ENCODE results near the gene AKIRIN2.

Gene AKIRIN2

GRCh38 chr6:87664921-87665485 lies 37.0 kb downstream of the AKIRIN2 start:
- no peaks in the 10 kb centered on the region for H3K9me3 ChIP-seq
- peaks cover 13% of the 10 kb centered on the region for H3K36me3 ChIP-seq
- TF ChIP-seq, protein P1, sequence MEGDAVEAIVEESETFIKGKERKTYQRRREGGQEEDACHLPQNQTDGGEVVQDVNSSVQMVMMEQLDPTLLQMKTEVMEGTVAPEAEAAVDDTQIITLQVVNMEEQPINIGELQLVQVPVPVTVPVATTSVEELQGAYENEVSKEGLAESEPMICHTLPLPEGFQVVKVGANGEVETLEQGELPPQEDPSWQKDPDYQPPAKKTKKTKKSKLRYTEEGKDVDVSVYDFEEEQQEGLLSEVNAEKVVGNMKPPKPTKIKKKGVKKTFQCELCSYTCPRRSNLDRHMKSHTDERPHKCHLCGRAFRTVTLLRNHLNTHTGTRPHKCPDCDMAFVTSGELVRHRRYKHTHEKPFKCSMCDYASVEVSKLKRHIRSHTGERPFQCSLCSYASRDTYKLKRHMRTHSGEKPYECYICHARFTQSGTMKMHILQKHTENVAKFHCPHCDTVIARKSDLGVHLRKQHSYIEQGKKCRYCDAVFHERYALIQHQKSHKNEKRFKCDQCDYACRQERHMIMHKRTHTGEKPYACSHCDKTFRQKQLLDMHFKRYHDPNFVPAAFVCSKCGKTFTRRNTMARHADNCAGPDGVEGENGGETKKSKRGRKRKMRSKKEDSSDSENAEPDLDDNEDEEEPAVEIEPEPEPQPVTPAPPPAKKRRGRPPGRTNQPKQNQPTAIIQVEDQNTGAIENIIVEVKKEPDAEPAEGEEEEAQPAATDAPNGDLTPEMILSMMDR (IDR thresholded peaks at IDR 0.05), result no peak
- H3K4me1 ChIP-seq (ENCODE audit: control insufficient read depth in 1 of 2, insufficient read depth in 1 of 2, low read depth in 1 of 2, low read length in 1 of 2), result peaks cover 0 to 10% of the 10 kb centered on the region in 2 experiments
- H3K27ac ChIP-seq, result no peak overlapping the region
- H3K4me3 ChIP-seq (ENCODE audit: low read depth in 1 of 2, low read length in 1 of 2), result no peak overlapping the region
- no peaks in the 10 kb centered on the region for H3K27me3 ChIP-seq

- TF ChIP-seq, protein P1 (IDR thresholded peaks at IDR 0.05), result no peak
- Histone ChIP-seq H3K4me3 (ENCODE audit: low read depth in 1 of 2, low read length in 1 of 2) (no peak overlapping the region), H3K4me1 (ENCODE audit: control insufficient read depth in 1 of 2, insufficient read depth in 1 of 2, low read depth in 1 of 2, low read length in 1 of 2) (peaks cover 0 to 8% of the 10 kb centered on the region in 2 experiments), H3K36me3 (peaks cover 9% of the 10 kb centered on the region), H3K27ac (no peak overlapping the region), H3K27me3 (no peaks in the 10 kb centered on the region), H3K9me3 (no peaks in the 10 kb centered on the region)
Measured at GRCh38 chr6:87663434-87663833, 38.6 kb downstream of the AKIRIN2 start.

DNA sequence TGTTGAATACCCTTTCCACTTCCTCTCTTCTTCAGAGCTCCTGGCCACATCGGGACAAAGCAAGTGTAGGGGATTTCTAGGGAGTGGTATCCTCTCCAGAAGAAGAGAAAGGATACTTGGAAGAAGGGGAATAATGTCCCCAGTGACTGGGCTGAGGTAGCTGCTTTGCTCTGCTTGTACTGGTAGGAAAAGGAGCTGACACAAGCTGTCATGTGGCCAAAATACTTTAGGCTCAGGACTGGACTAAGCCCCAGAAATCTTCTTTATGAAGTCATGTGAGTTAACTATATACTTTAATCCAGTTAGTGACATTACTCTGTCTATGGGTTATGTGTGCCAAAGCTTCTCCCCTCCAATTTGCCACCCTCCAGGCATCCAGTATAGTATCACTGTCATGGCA lies 40.5 kb downstream of the AKIRIN2 start:
- TF ChIP-seq, protein P1 (IDR thresholded peaks at IDR 0.05), result no peak

DNA sequence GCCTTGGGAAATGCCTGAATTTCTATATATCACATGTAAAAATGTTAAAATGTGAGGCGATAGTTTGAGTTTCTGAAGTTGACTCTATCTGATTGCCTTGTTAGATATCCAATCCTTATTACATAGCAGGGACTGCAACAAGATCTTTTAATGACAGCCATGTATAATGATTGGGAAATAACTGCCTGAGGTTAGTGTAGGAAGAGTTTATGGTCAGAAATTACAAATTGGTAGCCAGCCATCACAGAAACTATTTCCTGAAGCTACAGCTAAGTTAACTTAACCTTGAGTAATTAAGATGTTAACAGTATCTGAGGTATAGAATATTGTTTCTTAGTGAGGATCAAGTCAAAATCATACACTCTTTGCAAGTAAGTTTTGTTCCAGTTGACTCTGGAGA lies 41.0 kb downstream of the AKIRIN2 start:
- H3K27ac ChIP-seq, result no peak overlapping the region

More for the DNA sequence above, 40.5 kb downstream of the AKIRIN2 start:
- H3K27me3 ChIP-seq, result no peaks in the 10 kb centered on the region
- no peak overlapping the region for H3K4me3 ChIP-seq (ENCODE audit: low read depth in 1 of 2, low read length in 1 of 2)
- peaks cover 0 to 8% of the 10 kb centered on the region in 2 experiments for H3K4me1 ChIP-seq (ENCODE audit: control insufficient read depth in 1 of 2, insufficient read depth in 1 of 2, low read depth in 1 of 2, low read length in 1 of 2)
- H3K36me3 ChIP-seq, result peaks cover 5% of the 10 kb centered on the region
- no peak overlapping the region for H3K27ac ChIP-seq
- H3K9me3 ChIP-seq, result no peaks in the 10 kb centered on the region

DNA sequence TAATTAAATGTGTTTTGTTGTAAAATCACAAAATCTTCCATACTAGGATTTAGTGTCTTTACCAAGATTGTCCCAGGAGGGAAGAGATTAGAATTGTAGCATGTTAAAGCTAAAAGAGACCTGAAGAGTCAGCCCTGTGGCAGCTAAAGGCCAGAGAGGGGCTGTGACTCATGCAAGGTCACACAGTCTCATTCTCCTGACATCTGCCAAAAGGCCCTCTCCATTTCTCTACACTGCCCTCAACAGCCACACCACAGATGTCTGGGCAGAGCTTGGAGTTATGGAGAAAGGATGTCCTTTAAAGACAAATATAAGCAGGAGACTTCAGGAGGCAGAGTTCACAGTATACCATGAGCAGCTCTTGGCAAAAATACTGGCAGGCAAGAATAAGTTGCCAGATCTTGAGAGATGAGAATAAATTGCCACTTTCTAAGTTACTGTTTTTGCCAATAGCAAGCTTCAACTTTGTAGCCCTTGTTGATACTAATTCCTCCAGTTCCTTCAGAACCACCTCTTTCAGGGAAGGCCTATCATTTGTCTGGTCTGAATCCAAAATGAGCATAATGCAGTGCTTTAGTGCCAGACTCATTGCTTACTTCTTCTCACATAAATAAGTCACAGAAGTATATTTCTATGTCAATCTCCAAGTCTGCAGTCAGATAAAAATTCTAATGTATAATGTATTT lies 41.7 kb downstream of the AKIRIN2 start:
- TF ChIP-seq, protein P1 (IDR thresholded peaks at IDR 0.05), result no peak

More for the DNA sequence above, 41.0 kb downstream of the AKIRIN2 start:
- H3K27me3 ChIP-seq, result no peaks in the 10 kb centered on the region
- no peak overlapping the region for H3K4me3 ChIP-seq (ENCODE audit: low read depth in 1 of 2, low read length in 1 of 2)
- no peaks in the 10 kb centered on the region for H3K9me3 ChIP-seq
- TF ChIP-seq, protein P1 (IDR thresholded peaks at IDR 0.05), result no peak
- H3K4me1 ChIP-seq (ENCODE audit: control insufficient read depth in 1 of 2, insufficient read depth in 1 of 2, low read depth in 1 of 2, low read length in 1 of 2), result peaks cover 0 to 8% of the 10 kb centered on the region in 2 experiments
- peaks cover 5% of the 10 kb centered on the region for H3K36me3 ChIP-seq

More for the DNA sequence above, 41.7 kb downstream of the AKIRIN2 start:
- Histone ChIP-seq H3K36me3 (peaks cover 5% of the 10 kb centered on the region), H3K27ac (peak overlapping the region; percentile 1), H3K27me3 (no peaks in the 10 kb centered on the region), H3K9me3 (no peaks in the 10 kb centered on the region), H3K4me3 (ENCODE audit: low read depth in 1 of 2, low read length in 1 of 2) (no peak overlapping the region), H3K4me1 (ENCODE audit: control insufficient read depth in 1 of 2, insufficient read depth in 1 of 2, low read depth in 1 of 2, low read length in 1 of 2) (peaks cover 0 to 8% of the 10 kb centered on the region in 2 experiments)

All from neutrophil (primary cell).